ENCODE measurements around the gene KLF7. TPM values are rescaled to one million over a fixed set of nuclear protein-coding genes. Genes with fewer than 3 reads are reported as not detected.

Gene KLF7
- total and polyA plus RNA-seq, 8 donors, result 2.7 to 33.0 (median 7.3) TPM

DNA sequence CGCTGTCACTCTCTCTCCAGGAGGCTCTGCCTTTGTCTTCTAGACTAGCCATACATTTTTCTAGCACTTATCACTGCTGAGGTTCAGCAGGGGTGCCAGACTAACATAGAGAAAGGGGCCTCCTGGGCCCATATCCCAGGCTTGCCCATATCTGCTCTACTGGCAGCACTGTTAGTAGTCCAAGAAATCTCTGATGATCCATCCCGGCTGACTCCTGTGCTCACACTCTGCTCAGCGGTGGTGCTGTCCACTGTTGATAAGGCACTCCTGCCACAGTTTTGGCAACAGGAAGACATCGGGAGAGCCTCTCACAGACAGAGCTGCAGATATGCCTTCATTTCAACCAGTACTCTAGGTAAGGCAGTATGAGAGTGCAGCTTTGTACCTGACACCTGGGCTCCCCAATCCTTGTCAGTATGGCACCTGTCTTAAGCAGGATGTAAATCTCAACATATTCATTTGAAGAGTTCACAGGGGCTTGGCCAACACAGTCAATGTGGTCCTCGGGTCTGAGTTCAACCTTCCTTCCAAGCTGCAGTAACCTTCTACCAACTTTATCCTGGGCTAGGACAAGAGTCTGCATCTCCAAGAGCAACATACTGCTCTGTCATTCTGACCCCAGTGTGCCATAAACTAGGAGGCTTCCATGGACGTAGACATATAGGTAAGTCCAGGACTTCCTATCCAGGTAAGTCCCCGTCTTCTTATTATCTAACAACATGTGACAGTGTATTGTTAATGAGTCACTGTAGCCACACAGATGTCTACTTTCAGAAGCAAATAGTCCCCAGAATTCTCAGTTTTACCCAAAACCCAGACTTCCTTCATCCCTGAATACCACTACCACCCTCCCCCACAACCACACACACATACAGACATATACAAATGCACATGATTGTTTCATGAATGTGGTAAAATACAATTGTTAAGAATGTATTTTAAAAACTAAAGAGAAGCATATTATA lies 16.2 kb downstream of the KLF7 start:
- H3K27ac ChIP-seq, result peak overlapping the region in 3 of 5 donors; percentile 0 to 50 (median 28)
- peaks cover 19 to 90% (median 62%) of the 10 kb centered on the region in 4 donors for H3K4me1 ChIP-seq
- H3K4me3 ChIP-seq, result no peak overlapping the region
- no peak for DNase-seq
- TF ChIP-seq EP300 (IDR thresholded peaks at IDR 0.05) (no peak), POLR2AphosphoS5 (IDR thresholded peaks at IDR 0.05) (no peak), POLR2A (IDR thresholded peaks at IDR 0.05) (no peak)
- TF ChIP-seq, protein P1, sequence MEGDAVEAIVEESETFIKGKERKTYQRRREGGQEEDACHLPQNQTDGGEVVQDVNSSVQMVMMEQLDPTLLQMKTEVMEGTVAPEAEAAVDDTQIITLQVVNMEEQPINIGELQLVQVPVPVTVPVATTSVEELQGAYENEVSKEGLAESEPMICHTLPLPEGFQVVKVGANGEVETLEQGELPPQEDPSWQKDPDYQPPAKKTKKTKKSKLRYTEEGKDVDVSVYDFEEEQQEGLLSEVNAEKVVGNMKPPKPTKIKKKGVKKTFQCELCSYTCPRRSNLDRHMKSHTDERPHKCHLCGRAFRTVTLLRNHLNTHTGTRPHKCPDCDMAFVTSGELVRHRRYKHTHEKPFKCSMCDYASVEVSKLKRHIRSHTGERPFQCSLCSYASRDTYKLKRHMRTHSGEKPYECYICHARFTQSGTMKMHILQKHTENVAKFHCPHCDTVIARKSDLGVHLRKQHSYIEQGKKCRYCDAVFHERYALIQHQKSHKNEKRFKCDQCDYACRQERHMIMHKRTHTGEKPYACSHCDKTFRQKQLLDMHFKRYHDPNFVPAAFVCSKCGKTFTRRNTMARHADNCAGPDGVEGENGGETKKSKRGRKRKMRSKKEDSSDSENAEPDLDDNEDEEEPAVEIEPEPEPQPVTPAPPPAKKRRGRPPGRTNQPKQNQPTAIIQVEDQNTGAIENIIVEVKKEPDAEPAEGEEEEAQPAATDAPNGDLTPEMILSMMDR (IDR thresholded peaks at IDR 0.05), result no peak
- H3K27me3 ChIP-seq, result no peaks in the 10 kb centered on the region
- intact Hi-C loops (cut with DNase I; ENCODE audit: low total_unique reads), result no loop called here
- H3K9me3 ChIP-seq, result no peaks in the 10 kb centered on the region
- H3K36me3 ChIP-seq, result peaks cover 0 to 8% (median 5%) of the 10 kb centered on the region in 4 donors
- 56 to 73% (median 69%) methylated on average over 7 of the region's 7 CpGs for WGBS, 5 donors

DNA sequence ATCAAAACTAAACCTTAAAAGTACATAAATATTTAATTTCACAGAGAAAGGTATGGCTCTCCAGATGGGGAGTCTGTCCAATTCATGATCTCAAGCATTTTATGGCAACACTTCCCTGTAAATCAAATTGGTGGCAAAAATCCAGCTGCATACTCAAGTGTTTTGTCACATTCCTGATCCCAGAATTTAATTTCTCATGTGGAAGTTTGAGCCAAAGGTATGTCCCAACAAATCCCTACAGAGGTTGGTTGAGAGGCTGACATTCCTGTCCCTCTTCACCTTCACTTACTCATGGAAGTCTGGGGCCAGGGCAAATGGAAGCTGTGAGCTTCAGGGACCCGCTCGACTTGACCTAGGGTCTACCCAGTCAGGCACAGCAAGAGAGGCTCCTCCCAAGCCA lies 17.7 kb downstream of the KLF7 start:
- peaks cover 0 to 8% (median 5%) of the 10 kb centered on the region in 4 donors for H3K36me3 ChIP-seq
- peak overlapping the region in 3 of 5 donors; percentile 0 to 57 (median 50) for H3K27ac ChIP-seq
- TF ChIP-seq POLR2AphosphoS5 (IDR thresholded peaks at IDR 0.05) (no peak), EP300 (IDR thresholded peaks at IDR 0.05) (no peak), POLR2A (IDR thresholded peaks at IDR 0.05) (no peak)
- TF ChIP-seq, protein P1 (IDR thresholded peaks at IDR 0.05), result no peak
- H3K27me3 ChIP-seq, result no peaks in the 10 kb centered on the region
- intact Hi-C loops (cut with DNase I; ENCODE audit: low total_unique reads), result no loop called here
- no peak for DNase-seq
- WGBS, 5 donors, result 82 to 96% (median 90%) methylated on average over 2 of the region's 2 CpGs
- H3K9me3 ChIP-seq, result no peaks in the 10 kb centered on the region
- H3K4me3 ChIP-seq, result no peak overlapping the region
- H3K4me1 ChIP-seq, result peaks cover 14 to 87% (median 57%) of the 10 kb centered on the region in 4 donors

DNA sequence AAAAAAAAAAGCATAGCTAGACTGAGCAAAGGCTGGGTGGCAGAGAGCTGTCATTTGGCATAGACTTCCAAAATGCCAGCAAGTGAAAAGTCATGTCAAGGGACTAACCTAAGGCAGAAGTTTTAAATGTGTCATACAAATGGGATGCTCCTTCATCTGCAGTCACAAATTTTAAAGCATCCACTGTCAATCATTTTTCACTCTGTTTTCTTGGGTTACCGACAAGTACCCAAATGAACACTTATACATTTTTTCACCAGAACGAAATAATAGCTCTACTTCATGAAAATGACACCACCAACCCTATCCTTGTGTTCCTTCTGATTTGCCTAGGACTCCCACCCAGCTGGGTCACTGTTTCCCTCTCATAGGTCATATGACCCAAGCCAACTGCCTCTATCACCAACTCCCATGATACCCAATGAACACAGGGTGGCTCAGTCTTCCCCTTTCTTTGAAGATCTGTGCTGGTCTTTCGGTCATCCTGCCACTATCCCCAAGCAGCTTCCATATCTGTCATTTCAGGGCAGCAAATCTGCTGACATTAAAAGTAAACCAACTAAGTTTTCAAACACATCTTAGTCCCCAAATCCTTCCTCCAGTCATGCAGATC lies 21.5 kb downstream of the KLF7 start:
- H3K4me3 ChIP-seq, result peak overlapping the region in 1 of 4 donors; percentile 13
- H3K4me1 ChIP-seq, result peaks cover 16 to 73% (median 48%) of the 10 kb centered on the region in 4 donors
- H3K27me3 ChIP-seq, result no peaks in the 10 kb centered on the region
- intact Hi-C loops (cut with DNase I; ENCODE audit: low total_unique reads), result no loop called here
- H3K9me3 ChIP-seq, result no peaks in the 10 kb centered on the region
- TF ChIP-seq, protein P1 (IDR thresholded peaks at IDR 0.05), result no peak
- TF ChIP-seq POLR2AphosphoS5 (IDR thresholded peaks at IDR 0.05) (no peak), POLR2A (IDR thresholded peaks at IDR 0.05) (no peak), EP300 (IDR thresholded peaks at IDR 0.05) (no peak)
- H3K36me3 ChIP-seq, result peaks cover 0 to 8% (median 5%) of the 10 kb centered on the region in 4 donors
- 88 to 95% (median 91%) methylated on average over 3 of the region's 3 CpGs for WGBS, 5 donors
- no peak for DNase-seq
- peak overlapping the region; percentile 37 to 90 (median 86) for H3K27ac ChIP-seq
